Astrocyte of the spinal cord (primary cell): Measurements from ENCODE around the gene NMT1.

Experiments
- DNase-seq: peaks from one replicate; pipeline ENCODE4 v3.0.0; 2011; ENCODE audit warnings: low read depth, low spot score
- H3K4me3 ChIP-seq: 2 replicates; pipeline ENCODE4 v1.5.1; 2011; ENCODE audit warnings: low read depth, mild to moderate bottlenecking, low read length, moderate library complexity
- CTCF ChIP-seq: IDR thresholded peaks from 2 replicates; pipeline ENCODE4 v1.5.1; 2012; ENCODE audit warnings: low read depth, mild to moderate bottlenecking, low read length, inconsistent platforms
- in situ Hi-C: cut with HindIII; loops from 2 replicates; pipeline ENCODE4 v1.10.0; 2017; ENCODE audit warnings: low sequenced_read_pairs

Gene NMT1

DNA sequence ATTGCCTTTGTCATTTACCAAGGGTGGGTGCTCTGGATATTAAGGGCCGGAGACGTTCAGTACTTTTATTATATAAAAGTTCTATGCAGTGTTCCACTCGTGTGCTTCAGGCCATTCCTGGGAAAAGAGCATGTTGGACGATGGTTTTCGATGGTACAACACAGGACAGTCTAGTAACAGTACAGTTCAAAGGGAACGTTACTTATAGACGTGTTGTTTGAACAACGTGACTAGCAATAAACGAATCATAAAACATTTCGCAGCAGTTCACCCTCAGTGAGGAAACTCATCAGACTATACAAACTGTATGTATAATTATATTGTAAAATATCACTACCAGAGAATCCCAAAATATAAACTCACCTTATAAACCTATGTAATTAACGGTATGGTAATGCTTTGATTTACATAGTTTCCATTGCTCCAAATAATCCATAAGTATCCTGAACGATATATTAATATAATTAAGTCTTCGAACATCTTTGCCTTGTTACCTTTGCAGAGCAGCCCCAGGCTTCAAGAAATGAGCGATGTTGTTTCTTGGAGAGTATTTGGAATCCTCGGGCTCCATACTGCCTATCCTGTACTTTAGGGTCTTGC lies 589 bp downstream of the NMT1 start:
- no peak for DNase-seq
- no peak for TF ChIP-seq CTCF
- H3K4me3 ChIP-seq, result peak overlapping the region; percentile 87
- in situ Hi-C loops, result no loop called here

DNA sequence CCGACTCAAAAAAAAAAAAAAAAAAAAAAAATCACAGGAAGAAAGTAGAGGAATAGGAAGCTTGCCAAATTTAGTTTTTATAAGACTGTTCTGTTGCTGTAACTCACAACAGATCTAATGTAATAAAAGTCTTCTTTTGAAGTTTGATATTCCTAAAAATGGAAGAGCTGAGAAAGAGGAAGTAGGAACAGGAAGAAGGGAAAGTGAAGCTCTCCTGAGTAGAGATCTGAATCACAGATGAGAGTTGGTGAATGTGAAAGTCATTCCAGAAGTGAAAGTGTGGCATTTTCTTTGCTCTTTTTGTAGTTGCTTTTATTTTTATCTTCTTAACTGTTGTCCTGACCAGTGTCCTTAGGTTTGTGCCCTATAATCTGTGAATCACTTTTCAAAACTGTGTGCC lies 2.1 kb downstream of the NMT1 start:
- in situ Hi-C loops, result no loop called here
- DNase-seq, result no peak
- no peak for TF ChIP-seq CTCF
- H3K4me3 ChIP-seq, result no peak overlapping the region

DNA sequence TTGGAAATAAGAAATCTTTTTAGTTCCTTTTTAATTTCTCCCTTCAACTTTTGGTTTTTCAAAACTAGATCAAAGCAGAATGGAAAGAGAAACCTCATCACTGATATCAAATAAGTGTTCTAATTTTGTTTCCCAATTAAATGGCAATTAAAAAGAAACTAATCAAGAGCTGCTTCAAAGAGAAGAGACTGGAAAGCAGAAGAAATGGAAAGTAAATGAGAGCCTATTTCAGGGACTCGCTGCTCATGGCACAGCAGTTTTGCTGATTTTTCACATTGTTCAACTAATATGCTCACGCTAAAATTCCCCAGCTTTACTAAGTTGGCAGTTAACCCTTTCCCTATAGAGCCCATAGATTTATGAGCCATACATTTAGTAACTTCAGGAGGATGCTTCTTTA lies 6.5 kb downstream of the NMT1 start:
- H3K4me3 ChIP-seq, result no peak overlapping the region
- in situ Hi-C loops, result no loop called here
- DNase-seq, result no peak
- no peak for TF ChIP-seq CTCF

DNA sequence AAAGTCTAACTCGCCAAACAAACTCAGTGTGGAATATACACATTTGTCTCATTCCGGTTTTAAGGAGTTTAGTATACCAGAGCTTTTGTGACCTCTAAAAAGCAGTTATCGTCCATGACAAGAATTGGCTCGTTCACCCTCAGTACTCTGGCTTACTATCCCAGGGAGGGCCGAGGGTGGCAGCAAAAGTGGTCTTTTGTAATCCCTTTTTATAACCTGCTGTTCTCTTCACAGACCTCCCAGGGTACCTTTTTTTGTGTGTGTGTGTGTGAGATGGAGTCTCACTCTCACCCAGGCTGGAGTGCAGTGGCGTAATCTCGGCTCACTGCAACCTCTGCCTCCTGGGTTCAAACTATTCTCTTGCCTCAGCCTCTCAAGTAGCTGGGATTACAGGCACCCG lies 8.9 kb downstream of the NMT1 start:
- TF ChIP-seq CTCF, result no peak
- DNase-seq, result no peak
- no peak overlapping the region for H3K4me3 ChIP-seq
- in situ Hi-C loops, result no loop called here

DNA sequence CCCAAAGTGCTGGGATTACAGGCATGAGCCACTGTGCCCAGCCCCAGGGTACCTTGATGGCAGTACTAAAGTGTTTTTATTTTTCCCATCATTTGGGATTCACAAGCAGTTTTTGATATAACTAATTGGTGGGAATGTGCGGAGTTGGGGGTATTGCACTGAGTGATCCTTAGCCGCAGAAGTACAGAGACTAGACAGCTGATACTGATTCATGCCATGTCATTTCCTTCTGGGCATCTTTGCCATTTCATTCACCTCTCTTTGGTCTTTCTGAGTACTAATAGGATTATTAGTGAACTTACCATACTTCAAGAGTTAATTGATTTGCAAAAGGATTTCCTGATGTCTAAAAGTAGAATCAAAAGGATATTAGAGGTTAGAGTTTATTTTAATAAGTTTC lies 9.7 kb downstream of the NMT1 start:
- TF ChIP-seq CTCF, result no peak
- DNase-seq, result no peak
- H3K4me3 ChIP-seq, result no peak overlapping the region
- in situ Hi-C loops, result no loop called here

DNA sequence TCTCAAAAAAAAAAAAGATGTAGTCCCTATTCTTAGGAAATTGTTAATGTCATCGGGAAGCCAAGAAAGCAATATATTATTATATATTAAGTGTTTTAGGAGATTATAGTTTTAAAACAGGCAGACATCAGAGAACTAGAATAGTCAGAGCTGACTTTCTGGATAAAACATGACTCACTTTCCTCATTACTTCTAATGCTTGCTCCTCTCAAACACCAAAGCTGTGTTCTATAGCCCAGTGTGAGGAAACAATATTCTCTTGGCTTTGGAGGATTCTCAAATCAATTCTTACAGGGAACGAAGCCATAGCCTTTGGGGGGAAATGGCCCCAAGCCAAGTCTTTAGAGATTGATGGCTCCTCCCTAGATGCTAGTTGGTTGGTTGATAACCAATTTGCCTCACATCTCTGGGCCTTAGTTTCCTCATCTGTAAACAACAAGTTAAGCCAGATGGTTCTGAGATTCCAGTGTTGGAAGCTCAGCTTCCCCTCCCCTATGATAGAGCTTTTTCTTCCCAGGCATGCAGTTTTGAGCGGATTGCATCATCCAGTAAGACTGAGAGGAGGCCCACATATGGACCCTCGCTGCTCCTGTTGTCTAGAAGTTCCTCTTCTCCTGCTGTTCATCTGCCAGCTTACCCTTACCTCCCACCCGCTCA lies 12.4 kb downstream of the NMT1 start:
- in situ Hi-C loops, result no loop called here
- peak; percentile 76 for DNase-seq
- TF ChIP-seq CTCF, result no peak
- H3K4me3 ChIP-seq, result no peak overlapping the region

GRCh38 chr17:45077643-45078042 lies 16.5 kb downstream of the NMT1 start:
- no peak for DNase-seq
- in situ Hi-C loops, result no loop called here
- no peak for TF ChIP-seq CTCF
- H3K4me3 ChIP-seq, result no peak overlapping the region
